ENCODE measurements around the gene HOXC6. TPM values are rescaled to one million over a fixed set of nuclear protein-coding genes. Genes with fewer than 3 reads are reported as not detected.

HOXC6 gene
- total and polyA plus RNA-seq, 2 of the 8 experiments (the other 6 are each of a cell fraction or from before 2014, with no cell fraction given), result not detected

DNA sequence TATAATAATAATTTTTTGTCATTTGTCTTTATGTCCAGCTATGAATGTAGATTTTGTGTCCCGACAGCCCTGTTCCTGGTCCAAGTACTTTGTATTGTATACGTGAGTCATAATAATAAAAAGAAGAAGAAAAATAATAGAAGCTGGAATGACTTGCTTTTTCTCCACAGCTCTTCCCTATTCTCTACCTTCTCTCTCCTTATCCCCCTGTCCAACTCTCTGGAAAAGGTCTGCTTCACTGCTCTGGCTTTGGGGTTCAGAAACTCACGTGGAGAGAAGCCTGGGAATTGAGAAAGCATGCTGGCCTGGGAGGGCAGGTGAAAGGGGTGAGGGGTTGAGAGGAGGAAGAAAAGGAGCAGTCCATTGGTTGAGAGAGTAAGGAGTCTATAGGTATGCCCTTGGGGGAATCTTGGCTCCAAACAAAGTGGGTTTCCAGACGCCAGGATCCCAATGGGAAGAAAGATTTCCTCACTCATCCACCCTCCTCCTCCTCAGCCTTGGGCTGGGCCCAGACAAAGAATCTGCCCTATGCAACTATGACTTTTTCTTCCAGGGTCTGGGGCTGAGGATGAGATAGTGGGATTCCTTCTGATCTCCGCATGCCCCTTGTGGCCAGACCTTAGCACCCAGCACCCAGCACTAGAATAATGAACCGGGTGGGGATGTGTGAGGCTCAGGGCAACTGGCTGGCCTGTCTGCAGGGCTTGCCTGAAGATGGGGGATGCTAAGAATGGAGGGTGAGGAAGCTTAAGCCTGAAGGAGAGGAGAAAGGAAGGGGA is 15.4 kb upstream of the HOXC6 start (continued):
- peak; percentile 40 for TF ChIP-seq EZH2 (IDR thresholded peaks at IDR 0.05; ENCODE audit: low read depth, low read length, severe bottlenecking)
- no peak for TF ChIP-seq SIX5 (IDR thresholded peaks at IDR 0.05; ENCODE audit: low read depth, low read length)

Data from H1 (cell line).